ENCODE data around the gene PRM1.

- TF ChIP-seq CTCF (IDR thresholded peaks at IDR 0.05), result no peak
- no peak for TF ChIP-seq POLR2A (IDR thresholded peaks at IDR 0.05)
Measured at GRCh38 chr16:11250786-11251524, 30.2 kb downstream of the PRM1 start.
